Lower leg skin (tissue), 4 donors: ENCODE measurements around the gene DGKH. TPM values are rescaled to one million over a fixed set of nuclear protein-coding genes. Genes with fewer than 3 reads are reported as not detected.
"Not testable (repeated sequence)": the region's sequence is repeated elsewhere in the genome, so short reads cannot be mapped to it uniquely, and the experiment has no call there.

ENCODE experiments used
- DNase-seq, 2 donors: peaks; one replicate each; pipeline ENCODE4 v3.0.0-alpha.2; 2019; ENCODE audit warnings: low spot score in 2 of 2
- H3K4me3 ChIP-seq: fragments of 200-600 bp; sonication (generic); 2 replicates; pipeline ENCODE4 v1.5.1; 2017; ENCODE audit warnings: mild to moderate bottlenecking, low read depth; ENCODE audit not compliant: poor library complexity, severe bottlenecking
- CTCF ChIP-seq, 3 donors: fragments of 450-650 bp; IDR thresholded peaks; one replicate each; pipeline ENCODE4 v1.5.1; 2016; ENCODE audit warnings: antibody characterized with exemption in 3 of 3, mild to moderate bottlenecking in 3 of 3, moderate library complexity in 2 of 3
- POLR2A ChIP-seq, 2 donors: fragments of 450-650 bp; IDR thresholded peaks; one replicate each; pipeline ENCODE4 v1.6.1; 2016 to 2017; ENCODE audit warnings: antibody characterized with exemption in 2 of 2, mild to moderate bottlenecking in 1 of 2, moderate library complexity in 1 of 2
- WGBS, 2 donors: methylation state at CpG; one replicate each; pipeline ENCODE4 v1.1.5; 2018; 5-methylcytosine and 5-hydroxymethylcytosine counted together
- intact Hi-C: fragments of 100-400 bp; cut with DNase I; formaldehyde crosslinking; loops from one replicate; pipeline ENCODE4 v1.15.0; 2023; ENCODE audit warnings: low total_unique reads
- total RNA-seq, 4 donors: library from RNA; depleted of rRNA; stranded (reverse); fragments of >200 nt; gene quantifications; one replicate each; pipeline ENCODE4 v1.1.0, GENCODE V29; 2016

The DGKH gene
- total RNA-seq, 4 donors from 2014 or later = 8.8 to 17.0 (median 10.9) TPM

DNA sequence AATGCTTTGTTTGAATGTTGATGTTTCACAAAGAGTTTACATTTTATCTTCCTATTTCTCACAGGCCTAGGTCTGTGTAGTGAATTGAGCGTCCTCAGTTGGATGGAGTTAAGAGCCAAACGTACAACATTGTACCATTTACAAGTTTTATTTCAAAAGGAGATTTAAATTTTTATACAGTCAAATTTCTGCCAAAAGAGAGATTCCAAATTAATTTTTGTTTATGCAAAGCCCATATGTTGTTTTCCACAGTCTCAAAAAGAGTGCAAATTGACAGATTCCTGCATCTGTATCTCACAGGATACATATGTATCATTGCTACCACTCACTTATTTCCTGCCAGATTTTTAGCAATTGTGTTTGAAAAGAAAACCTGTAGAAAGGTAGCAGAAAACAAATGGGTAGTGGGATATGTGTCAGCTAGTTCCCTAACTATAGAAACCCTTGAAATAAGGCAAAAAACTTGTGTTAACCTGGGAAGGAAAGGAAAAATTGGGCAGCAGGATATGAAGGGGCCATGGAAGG, 46.1 kb downstream of the DGKH start:
- no peak overlapping the region for H3K4me3 ChIP-seq
- TF ChIP-seq POLR2A (IDR thresholded peaks at IDR 0.05) (no peak), CTCF (IDR thresholded peaks at IDR 0.05) (no peak)
- intact Hi-C loops = no loop called here
- 83 to 85% methylated on average over 2 of the region's 2 CpGs for WGBS, 2 donors
- no peak for DNase-seq

DNA sequence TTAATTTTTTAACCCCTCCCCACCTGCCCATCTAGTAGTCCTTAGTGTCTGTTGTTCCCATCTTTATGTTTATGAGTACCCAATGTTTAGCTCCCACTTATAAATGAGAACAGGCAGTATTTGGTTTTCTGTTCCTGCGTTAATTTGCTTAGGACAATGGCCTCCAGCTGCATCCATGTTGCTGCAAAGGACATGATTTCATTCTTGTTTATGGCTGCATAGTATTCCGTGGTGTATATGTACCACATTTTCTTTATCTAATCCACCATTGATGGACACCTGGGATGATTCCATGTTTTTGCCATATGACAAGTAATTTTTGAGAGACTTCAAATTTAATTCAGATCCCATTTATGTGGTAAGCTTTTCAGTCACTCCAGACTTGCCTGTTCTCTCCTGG, 47.8 kb downstream of the DGKH start:
- intact Hi-C loops, DNase-seq, H3K4me3 ChIP-seq: not testable (repeated sequence)
- WGBS, 2 donors = 97 to 100% methylated on average over 2 of the region's 2 CpGs

DNA sequence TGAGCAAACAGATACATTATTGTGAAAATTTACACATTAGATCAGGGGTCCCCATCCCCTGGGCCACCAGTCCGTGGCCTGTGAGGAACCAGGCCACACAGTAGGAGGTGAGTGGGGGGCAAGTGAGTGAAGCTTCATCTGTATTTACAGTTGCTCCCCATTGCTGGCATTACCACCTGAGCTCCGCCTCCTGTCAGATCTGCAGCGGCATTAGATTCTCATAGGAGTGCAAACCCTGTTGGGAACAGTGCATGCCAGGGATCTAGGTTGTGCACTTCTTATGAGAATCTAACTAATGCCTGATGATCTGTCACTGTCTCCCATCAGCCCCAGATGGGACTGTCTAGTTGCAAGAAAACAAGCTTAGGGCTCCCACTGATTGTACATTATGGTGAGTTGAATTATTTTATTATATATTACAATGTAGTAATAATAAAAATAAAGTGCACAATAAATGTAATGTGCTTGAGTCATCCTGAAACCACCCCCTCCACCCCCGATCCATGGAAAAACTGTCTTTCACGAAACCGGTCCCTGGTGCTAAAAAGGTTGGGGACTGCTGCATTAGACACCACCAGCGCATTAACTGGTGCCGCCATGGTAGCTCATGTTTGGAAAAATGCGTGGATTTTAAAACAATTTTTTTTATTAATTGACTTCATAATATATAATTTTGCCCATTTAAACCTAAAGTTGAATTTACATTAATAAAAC, 51.7 kb downstream of the DGKH start:
- intact Hi-C loops = loop anchor here (10.0 kb wide), 1 partner anchor 195 kb away; no protein-coding TSS in a partner anchor
- TF ChIP-seq CTCF (IDR thresholded peaks at IDR 0.05) = no peak
- TF ChIP-seq POLR2A (IDR thresholded peaks at IDR 0.05) = no peak
- no peak overlapping the region for H3K4me3 ChIP-seq
- 96 to 98% methylated on average over 9 of the region's 9 CpGs for WGBS, 2 donors
- DNase-seq = no peak

GRCh38 chr13:42100960-42101359, 52.5 kb downstream of the DGKH start:
- DNase-seq = no peak
- 98% methylated on average over 3 of the region's 3 CpGs for WGBS, 2 donors
- intact Hi-C loops = loop anchor here (10.0 kb wide), 1 partner anchor 196 kb away; no protein-coding TSS in a partner anchor
- no peak overlapping the region for H3K4me3 ChIP-seq
- no peak for TF ChIP-seq CTCF (IDR thresholded peaks at IDR 0.05)
- TF ChIP-seq POLR2A (IDR thresholded peaks at IDR 0.05) = no peak

GRCh38 chr13:42101821-42102585, 53.6 kb downstream of the DGKH start:
- WGBS, 2 donors = 61 to 75% methylated on average over 2 to 3 of the region's 3 CpGs
- TF ChIP-seq POLR2A (IDR thresholded peaks at IDR 0.05) = no peak
- TF ChIP-seq CTCF (IDR thresholded peaks at IDR 0.05) = no peak
- H3K4me3 ChIP-seq = no peak overlapping the region
- no peak for DNase-seq
- intact Hi-C loops = loop anchor here (10.0 kb wide), 1 partner anchor 197 kb away; no protein-coding TSS in a partner anchor
